ENCODE results near the gene RETREG3. TPM values are rescaled to one million over a fixed set of nuclear protein-coding genes. Genes with fewer than 3 reads are reported as not detected.

RETREG3 gene
- total and polyA plus RNA-seq, 9 of the 15 experiments (the other 6 are each of a cell fraction or from before 2014, with no cell fraction given): 4.1 to 39.0 (median 16.9) TPM

DNA sequence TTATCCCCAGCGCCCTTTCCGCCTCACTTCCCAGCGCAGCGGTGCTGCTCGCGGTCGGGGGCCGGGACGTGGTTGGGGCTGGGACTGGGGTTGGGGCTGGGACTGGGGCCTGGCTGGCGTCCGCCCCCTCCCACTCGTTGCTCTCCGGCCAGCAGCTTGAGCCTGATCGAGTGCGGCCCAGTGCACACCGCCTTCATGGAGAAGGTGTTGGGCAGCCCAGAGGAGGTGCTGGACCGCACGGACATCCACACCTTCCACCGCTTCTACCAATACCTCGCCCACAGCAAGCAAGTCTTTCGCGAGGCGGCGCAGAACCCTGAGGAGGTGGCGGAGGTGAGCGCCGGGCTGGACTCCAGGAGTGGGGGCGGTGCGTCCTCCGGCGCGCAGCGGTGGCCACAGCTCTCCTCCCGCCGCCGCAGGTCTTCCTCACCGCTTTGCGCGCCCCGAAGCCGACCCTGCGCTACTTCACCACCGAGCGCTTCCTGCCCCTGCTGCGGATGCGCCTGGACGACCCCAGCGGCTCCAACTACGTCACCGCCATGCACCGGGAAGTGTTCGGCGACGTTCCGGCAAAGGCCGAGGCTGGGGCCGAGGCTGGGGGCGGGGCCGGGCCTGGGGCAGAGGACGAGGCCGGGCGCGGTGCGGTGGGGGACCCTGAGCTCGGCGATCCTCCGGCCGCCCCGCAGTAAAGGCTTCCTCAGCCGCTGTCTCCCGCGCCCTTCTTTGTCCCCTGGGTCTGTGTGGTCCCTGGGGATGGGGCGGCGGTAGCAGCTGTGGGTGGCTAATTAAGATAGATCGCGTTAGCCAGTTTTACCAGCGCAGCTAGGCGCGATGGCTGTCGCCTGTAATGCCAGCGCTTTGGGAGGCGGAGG is 54.7 kb downstream of the RETREG3 start (continued):
- TF ChIP-seq ETV1 (tag; conservative IDR thresholded peaks at IDR 0.05; ENCODE audit: low read depth) (0 out of 2 replicates have a peak, but pooled peaks have one; percentile 15), CBX1 (IDR thresholded peaks at IDR 0.05; ENCODE audit: low read depth) (no peak; the same call in 1 of the 2 replicates), ZNF253 (CRISPR knock-in tag; conservative IDR thresholded peaks at IDR 0.05) (no peak), RBBP5 (IDR thresholded peaks at IDR 0.05; ENCODE audit: borderline replicate concordance, insufficient read depth, low read length, poor library complexity, severe bottlenecking) (peak; percentile 69), NBN (IDR thresholded peaks at IDR 0.05; ENCODE audit: low read depth) (0 out of 2 replicates have a peak, but pooled peaks have one; percentile 19), HNRNPH1 (optimal IDR thresholded peaks at IDR 0.05; ENCODE audit: low read depth, low read length) (no peak), EWSR1 (IDR thresholded peaks at IDR 0.05; ENCODE audit: borderline replicate concordance, low read depth, partially characterized antibody) (no peak), ADNP (tag; IDR thresholded peaks at IDR 0.05) (no peak), CBFB (CRISPR knock-in tag; IDR thresholded peaks at IDR 0.05) (0 out of 2 replicates have a peak, but pooled peaks have one; percentile 70), KDM5B (IDR thresholded peaks at IDR 0.05; ENCODE audit: insufficient replicate concordance, low read depth, low read length) (no peak), TCF3 (CRISPR knock-in tag; IDR thresholded peaks at IDR 0.05) (no peak), GATAD2B (IDR thresholded peaks at IDR 0.05; ENCODE audit: borderline replicate concordance) (no peak), CHCHD3 (CRISPR knock-in tag; IDR thresholded peaks at IDR 0.05) (no peak)
- TF ChIP-seq, protein P1, sequence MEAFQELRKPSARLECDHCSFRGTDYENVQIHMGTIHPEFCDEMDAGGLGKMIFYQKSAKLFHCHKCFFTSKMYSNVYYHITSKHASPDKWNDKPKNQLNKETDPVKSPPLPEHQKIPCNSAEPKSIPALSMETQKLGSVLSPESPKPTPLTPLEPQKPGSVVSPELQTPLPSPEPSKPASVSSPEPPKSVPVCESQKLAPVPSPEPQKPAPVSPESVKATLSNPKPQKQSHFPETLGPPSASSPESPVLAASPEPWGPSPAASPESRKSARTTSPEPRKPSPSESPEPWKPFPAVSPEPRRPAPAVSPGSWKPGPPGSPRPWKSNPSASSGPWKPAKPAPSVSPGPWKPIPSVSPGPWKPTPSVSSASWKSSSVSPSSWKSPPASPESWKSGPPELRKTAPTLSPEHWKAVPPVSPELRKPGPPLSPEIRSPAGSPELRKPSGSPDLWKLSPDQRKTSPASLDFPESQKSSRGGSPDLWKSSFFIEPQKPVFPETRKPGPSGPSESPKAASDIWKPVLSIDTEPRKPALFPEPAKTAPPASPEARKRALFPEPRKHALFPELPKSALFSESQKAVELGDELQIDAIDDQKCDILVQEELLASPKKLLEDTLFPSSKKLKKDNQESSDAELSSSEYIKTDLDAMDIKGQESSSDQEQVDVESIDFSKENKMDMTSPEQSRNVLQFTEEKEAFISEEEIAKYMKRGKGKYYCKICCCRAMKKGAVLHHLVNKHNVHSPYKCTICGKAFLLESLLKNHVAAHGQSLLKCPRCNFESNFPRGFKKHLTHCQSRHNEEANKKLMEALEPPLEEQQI (IDR thresholded peaks at IDR 0.05): no peak
- TF ChIP-seq, protein P2, sequence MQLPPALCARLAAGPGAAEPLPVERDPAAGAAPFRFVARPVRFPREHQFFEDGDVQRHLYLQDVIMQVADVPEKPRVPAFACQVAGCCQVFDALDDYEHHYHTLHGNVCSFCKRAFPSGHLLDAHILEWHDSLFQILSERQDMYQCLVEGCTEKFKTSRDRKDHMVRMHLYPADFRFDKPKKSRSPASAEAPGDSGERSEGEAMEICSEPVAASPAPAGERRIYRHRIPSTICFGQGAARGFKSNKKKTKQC (CRISPR knock-in tag; IDR thresholded peaks at IDR 0.05): no peak
- TF ChIP-seq, protein P3, sequence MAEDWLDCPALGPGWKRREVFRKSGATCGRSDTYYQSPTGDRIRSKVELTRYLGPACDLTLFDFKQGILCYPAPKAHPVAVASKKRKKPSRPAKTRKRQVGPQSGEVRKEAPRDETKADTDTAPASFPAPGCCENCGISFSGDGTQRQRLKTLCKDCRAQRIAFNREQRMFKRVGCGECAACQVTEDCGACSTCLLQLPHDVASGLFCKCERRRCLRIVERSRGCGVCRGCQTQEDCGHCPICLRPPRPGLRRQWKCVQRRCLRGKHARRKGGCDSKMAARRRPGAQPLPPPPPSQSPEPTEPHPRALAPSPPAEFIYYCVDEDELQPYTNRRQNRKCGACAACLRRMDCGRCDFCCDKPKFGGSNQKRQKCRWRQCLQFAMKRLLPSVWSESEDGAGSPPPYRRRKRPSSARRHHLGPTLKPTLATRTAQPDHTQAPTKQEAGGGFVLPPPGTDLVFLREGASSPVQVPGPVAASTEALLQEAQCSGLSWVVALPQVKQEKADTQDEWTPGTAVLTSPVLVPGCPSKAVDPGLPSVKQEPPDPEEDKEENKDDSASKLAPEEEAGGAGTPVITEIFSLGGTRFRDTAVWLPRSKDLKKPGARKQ (CRISPR knock-in tag; IDR thresholded peaks at IDR 0.05): no peak
- TF ChIP-seq, protein P4, sequence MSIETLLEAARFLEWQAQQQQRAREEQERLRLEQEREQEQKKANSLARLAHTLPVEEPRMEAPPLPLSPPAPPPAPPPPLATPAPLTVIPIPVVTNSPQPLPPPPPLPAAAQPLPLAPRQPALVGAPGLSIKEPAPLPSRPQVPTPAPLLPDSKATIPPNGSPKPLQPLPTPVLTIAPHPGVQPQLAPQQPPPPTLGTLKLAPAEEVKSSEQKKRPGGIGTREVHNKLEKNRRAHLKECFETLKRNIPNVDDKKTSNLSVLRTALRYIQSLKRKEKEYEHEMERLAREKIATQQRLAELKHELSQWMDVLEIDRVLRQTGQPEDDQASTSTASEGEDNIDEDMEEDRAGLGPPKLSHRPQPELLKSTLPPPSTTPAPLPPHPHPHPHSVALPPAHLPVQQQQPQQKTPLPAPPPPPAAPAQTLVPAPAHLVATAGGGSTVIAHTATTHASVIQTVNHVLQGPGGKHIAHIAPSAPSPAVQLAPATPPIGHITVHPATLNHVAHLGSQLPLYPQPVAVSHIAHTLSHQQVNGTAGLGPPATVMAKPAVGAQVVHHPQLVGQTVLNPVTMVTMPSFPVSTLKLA (conservative IDR thresholded peaks at IDR 0.05): peak in 1 of 2 experiments; percentile 71; a peak in 1 of 4 replicates
